Glutamatergic neuron (in vitro differentiated cells): ENCODE measurements around the gene DCBLD1. TPM values are rescaled to one million over a fixed set of nuclear protein-coding genes. Genes with fewer than 3 reads are reported as not detected.

ENCODE experiments used
- DNase-seq: peaks from one replicate; pipeline ENCODE4 v3.0.0; 2022
- H3K27ac Mint-ChIP-seq: one replicate; pipeline ENCODE4 v1.8.0; 2020; ENCODE audit warnings: mild to moderate bottlenecking, mixed read lengths, inconsistent platforms; ENCODE audit not compliant: unreplicated experiment
- H3K27me3 Mint-ChIP-seq: one replicate; pipeline ENCODE4 v1.8.0; 2020; ENCODE audit warnings: mild to moderate bottlenecking, moderate library complexity, mixed read lengths, inconsistent platforms; ENCODE audit not compliant: unreplicated experiment
- H3K36me3 Mint-ChIP-seq: one replicate; pipeline ENCODE4 v1.8.0; 2020; ENCODE audit warnings: mild to moderate bottlenecking, mixed read lengths, inconsistent platforms; ENCODE audit not compliant: unreplicated experiment
- H3K4me1 Mint-ChIP-seq: one replicate; pipeline ENCODE4 v1.8.0; 2020; ENCODE audit warnings: mild to moderate bottlenecking, low read depth, mixed read lengths, inconsistent platforms; ENCODE audit not compliant: unreplicated experiment
- H3K4me3 Mint-ChIP-seq: one replicate; pipeline ENCODE4 v1.8.0; 2020; ENCODE audit warnings: mild to moderate bottlenecking, mixed read lengths, inconsistent platforms; ENCODE audit not compliant: unreplicated experiment
- H3K9me3 Mint-ChIP-seq: one replicate; pipeline ENCODE4 v1.8.0; 2020; ENCODE audit warnings: mild to moderate bottlenecking, moderate library complexity, mixed read lengths, inconsistent platforms; ENCODE audit not compliant: unreplicated experiment
- total RNA-seq: library from RNA; stranded (reverse); fragmentation: NEBNext Ultra II Directional; extraction: Animal tissue kit (Norgen Biotek cat#: 25700); gene quantifications from one replicate; pipeline ENCODE4 v1.2.1, GENCODE V29; 2021; ENCODE audit not compliant: unreplicated experiment
- TF ChIP-seq, protein P1 (sequence below): fragments of 200-600 bp; sonication (generic); IDR thresholded peaks from one replicate; pipeline ENCODE4 v1.5.0; 2021; ENCODE audit not compliant: partially characterized antibody, unreplicated experiment

The DCBLD1 gene
- total RNA-seq, 1 donor from 2014 or later = 25.1 TPM

DNA sequence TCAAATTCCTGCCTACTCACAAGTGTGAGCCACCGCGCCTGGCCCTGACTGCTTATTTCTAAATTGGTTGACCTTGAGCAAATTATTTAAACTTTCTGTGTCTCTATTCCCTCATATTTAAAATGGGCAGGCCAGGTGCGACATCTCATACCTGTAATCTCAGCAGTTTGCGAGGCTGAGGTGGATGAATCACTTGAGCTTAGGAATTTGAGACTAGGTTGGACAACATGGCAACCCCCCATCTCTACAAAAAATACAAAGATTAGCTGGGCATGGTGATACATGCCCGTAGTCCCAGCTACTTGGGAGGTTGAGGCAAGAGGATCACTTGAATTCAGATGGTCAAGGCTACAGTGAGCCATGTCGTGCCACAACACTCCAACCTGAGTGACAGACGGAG lies 26.5 kb downstream of the DCBLD1 start:
- Mint-ChIP-seq H3K4me1 (peaks cover 35% of the 10 kb centered on the region), H3K27me3 (no peaks in the 10 kb centered on the region), H3K4me3 (no peak overlapping the region), H3K27ac (no peak overlapping the region), H3K36me3 (peaks cover 7% of the 10 kb centered on the region), H3K9me3 (peaks cover 4% of the 10 kb centered on the region)
- TF ChIP-seq, protein P1, sequence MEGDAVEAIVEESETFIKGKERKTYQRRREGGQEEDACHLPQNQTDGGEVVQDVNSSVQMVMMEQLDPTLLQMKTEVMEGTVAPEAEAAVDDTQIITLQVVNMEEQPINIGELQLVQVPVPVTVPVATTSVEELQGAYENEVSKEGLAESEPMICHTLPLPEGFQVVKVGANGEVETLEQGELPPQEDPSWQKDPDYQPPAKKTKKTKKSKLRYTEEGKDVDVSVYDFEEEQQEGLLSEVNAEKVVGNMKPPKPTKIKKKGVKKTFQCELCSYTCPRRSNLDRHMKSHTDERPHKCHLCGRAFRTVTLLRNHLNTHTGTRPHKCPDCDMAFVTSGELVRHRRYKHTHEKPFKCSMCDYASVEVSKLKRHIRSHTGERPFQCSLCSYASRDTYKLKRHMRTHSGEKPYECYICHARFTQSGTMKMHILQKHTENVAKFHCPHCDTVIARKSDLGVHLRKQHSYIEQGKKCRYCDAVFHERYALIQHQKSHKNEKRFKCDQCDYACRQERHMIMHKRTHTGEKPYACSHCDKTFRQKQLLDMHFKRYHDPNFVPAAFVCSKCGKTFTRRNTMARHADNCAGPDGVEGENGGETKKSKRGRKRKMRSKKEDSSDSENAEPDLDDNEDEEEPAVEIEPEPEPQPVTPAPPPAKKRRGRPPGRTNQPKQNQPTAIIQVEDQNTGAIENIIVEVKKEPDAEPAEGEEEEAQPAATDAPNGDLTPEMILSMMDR = no peak
- no peak for DNase-seq

GRCh38 chr6:117512056-117512828 lies 29.8 kb downstream of the DCBLD1 start:
- H3K27me3 Mint-ChIP-seq = no peaks in the 10 kb centered on the region
- H3K9me3 Mint-ChIP-seq = peaks cover 4% of the 10 kb centered on the region
- peaks cover 7% of the 10 kb centered on the region for H3K36me3 Mint-ChIP-seq
- peaks cover 28% of the 10 kb centered on the region for H3K4me1 Mint-ChIP-seq
- no peak overlapping the region for H3K27ac Mint-ChIP-seq
- TF ChIP-seq, protein P1 = no peak
- H3K4me3 Mint-ChIP-seq = no peak overlapping the region
- no peak for DNase-seq

GRCh38 chr6:117512987-117513573 lies 30.6 kb downstream of the DCBLD1 start:
- TF ChIP-seq, protein P1 = no peak
- H3K36me3 Mint-ChIP-seq = peaks cover 10% of the 10 kb centered on the region
- no peaks in the 10 kb centered on the region for H3K27me3 Mint-ChIP-seq
- peaks cover 28% of the 10 kb centered on the region for H3K4me1 Mint-ChIP-seq
- no peak overlapping the region for H3K27ac Mint-ChIP-seq
- no peak for DNase-seq
- H3K4me3 Mint-ChIP-seq = no peak overlapping the region
- H3K9me3 Mint-ChIP-seq = peaks cover 4% of the 10 kb centered on the region

DNA sequence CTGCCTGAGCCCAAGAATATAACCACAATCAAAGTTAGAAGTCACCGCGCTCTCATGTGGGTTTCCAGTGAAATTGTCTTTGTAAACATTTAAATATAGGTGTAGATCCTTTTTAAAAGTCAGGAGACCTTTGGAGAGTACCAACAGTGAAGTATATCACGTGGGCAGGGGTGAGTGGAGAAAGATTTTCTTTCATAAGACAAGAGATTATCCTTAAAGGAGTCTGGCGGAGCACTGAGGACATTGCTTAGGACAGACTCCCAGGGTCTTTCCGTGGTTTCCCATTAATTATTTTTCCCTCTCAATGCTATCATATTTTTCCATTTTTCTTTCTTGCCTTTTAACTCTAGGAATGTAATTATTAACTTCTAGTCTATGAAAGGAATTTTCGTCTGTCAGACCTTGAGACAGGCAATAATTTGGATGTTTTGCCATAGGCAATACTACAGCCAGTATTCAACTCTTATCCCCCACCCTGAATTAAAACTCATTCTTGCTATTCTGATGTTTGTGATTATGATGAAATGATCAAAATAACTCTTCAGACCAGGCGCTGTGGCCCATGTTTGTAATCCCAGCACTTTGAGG lies 31.4 kb downstream of the DCBLD1 start:
- H3K27me3 Mint-ChIP-seq = no peaks in the 10 kb centered on the region
- no peak overlapping the region for H3K27ac Mint-ChIP-seq
- peaks cover 28% of the 10 kb centered on the region for H3K4me1 Mint-ChIP-seq
- H3K9me3 Mint-ChIP-seq = peaks cover 4% of the 10 kb centered on the region
- TF ChIP-seq, protein P1 = no peak
- H3K4me3 Mint-ChIP-seq = no peak overlapping the region
- DNase-seq = no peak
- H3K36me3 Mint-ChIP-seq = peaks cover 13% of the 10 kb centered on the region

GRCh38 chr6:117514655-117515054 lies 32.2 kb downstream of the DCBLD1 start:
- H3K27me3 Mint-ChIP-seq = no peaks in the 10 kb centered on the region
- TF ChIP-seq, protein P1 = no peak

More at GRCh38 chr6:117514655-117515054, 32.2 kb downstream of the DCBLD1 start:
- DNase-seq = no peak
- peaks cover 28% of the 10 kb centered on the region for H3K4me1 Mint-ChIP-seq
- H3K27ac Mint-ChIP-seq = no peak overlapping the region
- peaks cover 12% of the 10 kb centered on the region for H3K36me3 Mint-ChIP-seq
- no peak overlapping the region for H3K4me3 Mint-ChIP-seq
- peaks cover 4% of the 10 kb centered on the region for H3K9me3 Mint-ChIP-seq
